WTC11 (cell line): ENCODE results near the gene CD276.

Experiments
- ELF4 ChIP-seq: sonication (generic); formaldehyde crosslinking; IDR thresholded peaks from 2 replicates; pipeline ENCODE4 v1.8.1; 2022; ENCODE audit warnings: low read depth, mild to moderate bottlenecking, moderate library complexity, missing genetic modification reagents
- FOXJ3 ChIP-seq: sonication (generic); formaldehyde crosslinking; IDR thresholded peaks from 2 replicates; pipeline ENCODE4 v1.9.0; 2021; ENCODE audit warnings: missing genetic modification reagents, mild to moderate bottlenecking, borderline replicate concordance
- HMGXB4 ChIP-seq: sonication (generic); formaldehyde crosslinking; IDR thresholded peaks from 2 replicates; pipeline ENCODE4 v1.8.1; 2023; ENCODE audit warnings: mild to moderate bottlenecking, moderate library complexity, missing genetic modification reagents
- KAT7 ChIP-seq: sonication (generic); formaldehyde crosslinking; IDR thresholded peaks from 2 replicates; pipeline ENCODE4 v1.8.1; 2023; ENCODE audit warnings: missing genetic modification reagents, mild to moderate bottlenecking, borderline replicate concordance
- NFYB ChIP-seq: sonication (generic); formaldehyde crosslinking; conservative IDR thresholded peaks from 2 replicates; pipeline ENCODE4 v1.8.0; 2022; ENCODE audit warnings: low read depth, missing genetic modification reagents
- NR1H2 ChIP-seq: sonication (generic); formaldehyde crosslinking; IDR thresholded peaks from 2 replicates; pipeline ENCODE4 v1.9.0; 2021; ENCODE audit warnings: mild to moderate bottlenecking, moderate library complexity, missing genetic modification reagents
- PREB ChIP-seq: sonication (generic); formaldehyde crosslinking; IDR thresholded peaks from 2 replicates; pipeline ENCODE4 v1.8.1; 2022; ENCODE audit warnings: mild to moderate bottlenecking, missing genetic modification reagents, moderate library complexity, borderline replicate concordance
- RELA ChIP-seq: sonication (generic); formaldehyde crosslinking; IDR thresholded peaks from 2 replicates; pipeline ENCODE4 v1.8.1; 2022; ENCODE audit warnings: missing genetic modification reagents, mild to moderate bottlenecking, borderline replicate concordance
- SMAD4 ChIP-seq: sonication (generic); formaldehyde crosslinking; IDR thresholded peaks from 2 replicates; pipeline ENCODE4 v1.8.0; 2022; ENCODE audit warnings: mild to moderate bottlenecking, missing genetic modification reagents
- TEAD4 ChIP-seq: sonication (generic); formaldehyde crosslinking; IDR thresholded peaks from 2 replicates; pipeline ENCODE4 v1.8.0; 2022; ENCODE audit warnings: mild to moderate bottlenecking, missing genetic modification reagents
- TF ChIP-seq, protein P1 (sequence below): fragments of 200-600 bp; IDR thresholded peaks from 2 replicates; pipeline ENCODE4 v1.8.0; 2022; ENCODE audit warnings: antibody characterized with exemption
- TF ChIP-seq, protein P2 (sequence below): sonication (generic); formaldehyde crosslinking; IDR thresholded peaks from 2 replicates; pipeline ENCODE4 v1.8.0; 2022; ENCODE audit warnings: mild to moderate bottlenecking, missing genetic modification reagents

GRCh38 chr15:73724212-73724611 lies 40.0 kb downstream of the CD276 start:
- TF ChIP-seq SMAD4 (CRISPR knock-in tag) (no peak), HMGXB4 (CRISPR knock-in tag) (no peak), TEAD4 (CRISPR knock-in tag) (no peak), RELA (CRISPR knock-in tag) (no peak), PREB (CRISPR knock-in tag) (no peak), FOXJ3 (CRISPR knock-in tag) (no peak), ELF4 (CRISPR knock-in tag) (no peak), NR1H2 (CRISPR knock-in tag) (no peak), KAT7 (no peak), NFYB (CRISPR knock-in tag) (no peak)
- TF ChIP-seq, protein P1, sequence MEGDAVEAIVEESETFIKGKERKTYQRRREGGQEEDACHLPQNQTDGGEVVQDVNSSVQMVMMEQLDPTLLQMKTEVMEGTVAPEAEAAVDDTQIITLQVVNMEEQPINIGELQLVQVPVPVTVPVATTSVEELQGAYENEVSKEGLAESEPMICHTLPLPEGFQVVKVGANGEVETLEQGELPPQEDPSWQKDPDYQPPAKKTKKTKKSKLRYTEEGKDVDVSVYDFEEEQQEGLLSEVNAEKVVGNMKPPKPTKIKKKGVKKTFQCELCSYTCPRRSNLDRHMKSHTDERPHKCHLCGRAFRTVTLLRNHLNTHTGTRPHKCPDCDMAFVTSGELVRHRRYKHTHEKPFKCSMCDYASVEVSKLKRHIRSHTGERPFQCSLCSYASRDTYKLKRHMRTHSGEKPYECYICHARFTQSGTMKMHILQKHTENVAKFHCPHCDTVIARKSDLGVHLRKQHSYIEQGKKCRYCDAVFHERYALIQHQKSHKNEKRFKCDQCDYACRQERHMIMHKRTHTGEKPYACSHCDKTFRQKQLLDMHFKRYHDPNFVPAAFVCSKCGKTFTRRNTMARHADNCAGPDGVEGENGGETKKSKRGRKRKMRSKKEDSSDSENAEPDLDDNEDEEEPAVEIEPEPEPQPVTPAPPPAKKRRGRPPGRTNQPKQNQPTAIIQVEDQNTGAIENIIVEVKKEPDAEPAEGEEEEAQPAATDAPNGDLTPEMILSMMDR: no peak
- TF ChIP-seq, protein P2, sequence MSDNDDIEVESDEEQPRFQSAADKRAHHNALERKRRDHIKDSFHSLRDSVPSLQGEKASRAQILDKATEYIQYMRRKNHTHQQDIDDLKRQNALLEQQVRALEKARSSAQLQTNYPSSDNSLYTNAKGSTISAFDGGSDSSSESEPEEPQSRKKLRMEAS: no peak
